ENCODE data around the gene MMP15.

DNA sequence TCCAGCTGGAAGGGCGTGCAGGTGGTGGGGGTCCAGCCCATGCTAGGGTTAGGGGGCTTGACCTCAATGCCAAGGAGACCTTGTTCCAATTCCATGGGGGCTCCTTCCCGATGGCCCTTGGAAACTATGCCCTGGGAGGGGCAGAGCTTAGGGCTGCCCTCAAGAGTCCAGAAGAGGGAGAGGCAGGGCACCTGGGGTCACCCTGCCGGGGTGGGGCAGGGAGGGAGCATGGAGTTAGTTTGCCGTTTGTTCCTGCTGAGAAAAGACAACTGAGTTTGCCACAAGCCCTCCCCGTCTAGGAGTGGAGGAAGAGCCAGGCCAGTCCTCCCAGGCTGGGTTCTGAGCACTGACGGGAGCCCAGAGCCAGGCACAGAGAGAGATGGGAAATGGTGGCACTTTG lies 21.4 kb downstream of the MMP15 start:
- no peak for TF ChIP-seq RAD21 (IDR thresholded peaks at IDR 0.05; ENCODE audit: low read length)
- TF ChIP-seq CTCF (conservative IDR thresholded peaks at IDR 0.05; ENCODE audit: low read depth, low read length): no peak
- TF ChIP-seq POLR2A (IDR thresholded peaks at IDR 0.05; ENCODE audit: low read depth, low read length): no peak
- no peak for TF ChIP-seq RCOR1 (IDR thresholded peaks at IDR 0.05; ENCODE audit: insufficient replicate concordance, low read length)
- TF ChIP-seq, protein P1, sequence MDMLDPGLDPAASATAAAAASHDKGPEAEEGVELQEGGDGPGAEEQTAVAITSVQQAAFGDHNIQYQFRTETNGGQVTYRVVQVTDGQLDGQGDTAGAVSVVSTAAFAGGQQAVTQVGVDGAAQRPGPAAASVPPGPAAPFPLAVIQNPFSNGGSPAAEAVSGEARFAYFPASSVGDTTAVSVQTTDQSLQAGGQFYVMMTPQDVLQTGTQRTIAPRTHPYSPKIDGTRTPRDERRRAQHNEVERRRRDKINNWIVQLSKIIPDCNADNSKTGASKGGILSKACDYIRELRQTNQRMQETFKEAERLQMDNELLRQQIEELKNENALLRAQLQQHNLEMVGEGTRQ (IDR thresholded peaks at IDR 0.05; ENCODE audit: low read depth, low read length): no peak
- TF ChIP-seq FOS (IDR thresholded peaks at IDR 0.05; ENCODE audit: low read depth, low read length): no peak
- TF ChIP-seq CEBPB (IDR thresholded peaks at IDR 0.05; ENCODE audit: low read depth, low read length): no peak
- no peak for TF ChIP-seq SMC3 (IDR thresholded peaks at IDR 0.05; ENCODE audit: low read depth, low read length)
- no peak for TF ChIP-seq MXI1 (IDR thresholded peaks at IDR 0.05; ENCODE audit: borderline replicate concordance, low read depth, low read length)
- no peak for TF ChIP-seq RFX5 (IDR thresholded peaks at IDR 0.05; ENCODE audit: low read depth, low read length)

Measured in IMR-90 (cell line).